Activated CD4-positive, alpha-beta T cell treated with anti-CD3 and anti-CD28 coated beads for 4 hours (primary cell): ENCODE results near the gene TTC28.
"Not testable (repeated sequence)": the region's sequence is repeated elsewhere in the genome, so short reads cannot be mapped to it uniquely, and the experiment has no call there.

Source experiments
- DNase-seq, 2 donors: peaks; one replicate each; pipeline ENCODE4 v3.0.0-alpha.2; 2020

The TTC28 gene

DNA sequence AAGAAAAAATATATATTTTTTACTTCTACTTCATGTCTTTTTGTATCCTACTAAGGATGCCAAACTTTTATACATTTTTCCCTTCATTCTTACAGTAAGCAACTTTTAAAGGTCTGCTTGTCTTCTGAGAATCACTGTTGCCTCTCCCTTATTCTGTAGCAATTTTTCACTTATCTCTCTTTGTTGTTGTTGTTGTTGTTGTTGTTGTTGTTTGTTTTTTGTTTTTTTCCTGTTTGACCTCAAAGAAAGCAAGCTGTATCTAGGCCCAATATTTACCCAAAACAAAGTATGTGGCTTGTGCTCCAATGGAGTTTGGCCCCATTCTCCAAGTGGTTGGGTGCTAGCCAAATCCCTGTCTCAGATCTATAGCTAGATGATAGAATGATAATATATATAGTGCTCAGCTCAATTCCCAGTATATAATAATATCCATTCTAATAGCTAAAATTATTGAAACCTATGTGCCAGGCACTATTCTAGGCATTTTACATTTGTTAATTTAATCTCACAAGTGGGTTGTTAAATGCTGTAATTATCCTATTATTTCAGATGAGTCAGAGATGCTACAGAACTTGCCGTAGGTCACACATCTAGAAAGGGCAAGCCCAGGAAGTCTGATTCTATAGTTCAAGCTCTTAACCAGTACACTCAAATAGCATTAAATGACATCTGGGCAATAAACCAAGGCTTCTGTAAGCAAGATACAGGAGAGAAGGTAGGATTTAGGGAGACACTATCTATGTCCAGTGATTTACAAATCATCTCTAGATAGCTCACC is 555.5 kb downstream of the TTC28 start:
- no peak for DNase-seq

DNA sequence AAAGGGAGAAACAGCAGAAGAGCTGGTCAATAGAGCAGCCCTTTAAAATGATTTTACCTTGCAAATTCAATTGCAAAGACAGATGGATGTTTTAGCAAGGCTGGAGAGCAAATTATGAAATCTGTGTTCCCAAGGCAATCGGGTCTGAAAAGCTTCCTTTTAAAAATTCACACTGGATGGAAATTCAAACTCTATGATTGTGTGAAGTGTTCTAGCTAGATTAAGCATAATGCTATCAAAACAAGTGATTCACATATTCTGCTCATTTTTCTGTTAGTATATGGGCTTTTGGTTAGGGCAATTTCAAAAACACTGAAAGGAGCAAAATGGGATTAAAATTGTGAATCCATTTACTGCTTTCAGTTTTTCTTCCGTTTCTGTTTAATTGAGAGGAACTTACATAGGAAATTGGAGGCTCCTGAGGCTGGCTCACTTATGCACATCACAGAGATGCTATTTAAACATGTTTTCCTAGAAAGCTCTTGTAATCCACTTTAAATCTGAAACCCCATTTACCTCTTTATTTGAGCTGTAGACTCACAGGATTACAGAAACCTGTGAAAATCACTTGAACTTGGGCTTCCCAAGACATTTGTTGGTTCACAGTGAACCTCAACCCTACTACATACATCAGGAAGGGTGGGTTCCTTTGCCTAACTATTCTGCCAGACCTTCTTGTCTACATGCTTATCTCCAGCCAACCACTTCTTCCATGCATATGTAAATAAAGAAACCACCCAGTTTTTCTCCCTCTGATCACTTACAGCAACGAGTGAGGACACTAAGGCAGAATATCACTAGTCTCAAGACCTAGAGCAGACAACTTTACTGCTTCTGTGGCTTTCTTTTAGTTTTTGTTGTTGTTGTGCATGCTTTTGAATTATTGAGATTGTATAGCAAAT is 558.7 kb downstream of the TTC28 start:
- no peak for DNase-seq

DNA sequence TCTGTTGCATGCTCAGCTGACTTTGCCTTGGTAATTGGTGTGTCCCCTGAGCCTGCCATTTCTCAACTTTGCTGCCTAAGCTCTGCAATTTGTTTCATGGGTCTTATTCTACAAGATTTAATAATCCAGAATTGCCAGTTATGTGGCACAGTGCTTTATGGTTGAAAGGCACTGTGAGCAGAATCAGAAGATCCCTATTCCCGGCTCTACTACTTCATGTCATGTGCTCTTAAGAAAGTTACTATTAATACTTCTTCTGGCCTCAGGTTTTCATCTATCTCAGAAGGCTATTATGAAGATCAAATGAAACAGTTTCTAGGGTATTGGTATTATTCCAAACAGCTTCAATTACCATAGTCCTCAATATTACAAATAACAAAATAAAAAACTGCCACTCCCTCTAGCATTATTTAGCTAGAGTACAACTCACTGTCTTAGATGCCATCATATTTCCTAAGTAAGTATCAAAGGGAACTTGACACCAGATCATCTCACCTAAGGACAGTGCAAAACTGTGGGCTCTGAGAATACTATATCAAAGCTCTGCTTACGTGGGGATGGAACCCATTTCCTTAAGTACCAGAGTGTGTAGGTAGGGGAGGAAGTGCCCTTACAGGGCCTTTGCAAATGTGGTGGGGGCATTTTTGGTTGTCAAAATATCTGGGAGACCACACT is 560.5 kb downstream of the TTC28 start:
- no peak for DNase-seq

DNA sequence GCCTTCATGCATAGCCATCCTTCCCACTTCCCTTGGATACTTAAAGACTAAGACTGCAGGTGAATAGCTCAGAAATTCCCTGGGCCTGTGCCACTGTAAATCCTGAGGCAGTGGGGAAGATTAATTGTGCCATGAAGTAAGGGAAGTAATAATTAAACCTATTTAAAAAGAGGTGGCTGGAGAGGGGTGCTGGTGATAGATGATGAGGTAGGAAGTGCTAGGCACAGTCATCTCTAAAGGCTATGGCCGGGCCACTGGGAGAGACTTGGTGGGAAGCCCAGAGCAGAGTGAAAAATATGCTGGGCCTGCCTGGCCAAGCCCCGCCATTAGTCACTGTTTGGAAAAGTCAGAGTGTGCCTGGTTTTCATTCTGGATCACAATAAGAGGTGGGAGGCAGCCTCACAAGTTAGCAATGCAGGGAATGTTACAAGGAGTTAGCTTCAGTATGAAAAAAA is 563.4 kb downstream of the TTC28 start:
- DNase-seq: no peak

DNA sequence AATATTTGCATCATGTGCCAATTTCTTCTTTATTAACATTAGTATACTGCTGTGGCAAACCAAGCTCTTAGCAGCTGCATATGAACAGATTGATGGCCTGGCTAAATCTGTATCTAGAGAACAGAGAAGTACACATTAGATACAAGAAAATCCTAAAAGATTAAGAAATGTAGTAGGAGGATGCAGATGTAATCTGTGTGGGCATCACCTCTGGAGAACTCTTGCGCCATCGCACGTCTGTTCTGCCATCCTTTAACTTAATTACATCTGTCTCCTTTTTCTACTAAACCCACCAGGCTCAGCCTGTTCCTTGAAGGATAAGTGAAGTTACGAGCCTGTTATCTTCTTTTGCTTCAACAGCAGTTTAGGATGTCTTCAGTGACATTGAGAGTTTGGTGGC is 564.2 kb downstream of the TTC28 start:
- DNase-seq: no peak

DNA sequence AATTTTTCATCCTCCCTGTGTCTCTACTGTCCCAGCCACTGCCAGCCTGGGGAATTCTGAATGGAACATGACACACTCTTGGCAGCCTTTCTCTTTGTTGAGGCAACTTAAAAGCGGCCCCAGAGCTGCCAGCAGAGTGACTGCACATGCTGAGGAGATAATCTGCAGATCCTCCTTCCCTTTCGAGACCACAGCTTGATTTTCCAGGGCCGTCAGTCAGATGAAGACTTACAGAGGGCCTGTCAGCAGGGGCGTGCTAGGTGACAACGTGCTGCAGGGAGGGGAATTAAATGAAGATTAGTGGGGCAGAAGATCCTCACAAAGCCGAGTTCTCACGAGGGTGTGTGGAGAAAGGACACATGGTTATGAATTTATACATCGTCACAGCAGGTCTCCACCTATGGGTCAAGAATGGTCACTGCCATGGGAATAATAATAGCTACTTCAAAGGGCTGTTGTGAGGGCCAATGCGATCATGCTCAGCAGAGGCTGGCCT is 567.0 kb downstream of the TTC28 start:
- no peak for DNase-seq

DNA sequence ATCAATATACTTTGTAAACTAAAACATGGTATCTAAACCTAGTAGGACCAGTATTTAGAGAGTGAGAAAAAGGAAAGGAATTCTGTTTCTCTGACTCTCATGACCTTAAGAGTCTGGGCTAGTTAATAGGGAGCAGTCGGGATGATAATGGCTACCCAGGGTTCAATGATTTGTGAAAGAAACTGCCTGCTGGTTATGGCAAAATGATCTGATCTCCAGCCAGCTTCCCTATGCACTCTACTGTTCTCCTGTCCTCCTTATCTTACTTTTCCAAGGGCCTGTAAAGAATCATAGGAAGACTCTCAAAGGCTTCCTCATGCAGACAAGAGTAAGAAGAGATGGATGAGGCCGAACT is 567.5 kb downstream of the TTC28 start:
- no peak for DNase-seq

DNA sequence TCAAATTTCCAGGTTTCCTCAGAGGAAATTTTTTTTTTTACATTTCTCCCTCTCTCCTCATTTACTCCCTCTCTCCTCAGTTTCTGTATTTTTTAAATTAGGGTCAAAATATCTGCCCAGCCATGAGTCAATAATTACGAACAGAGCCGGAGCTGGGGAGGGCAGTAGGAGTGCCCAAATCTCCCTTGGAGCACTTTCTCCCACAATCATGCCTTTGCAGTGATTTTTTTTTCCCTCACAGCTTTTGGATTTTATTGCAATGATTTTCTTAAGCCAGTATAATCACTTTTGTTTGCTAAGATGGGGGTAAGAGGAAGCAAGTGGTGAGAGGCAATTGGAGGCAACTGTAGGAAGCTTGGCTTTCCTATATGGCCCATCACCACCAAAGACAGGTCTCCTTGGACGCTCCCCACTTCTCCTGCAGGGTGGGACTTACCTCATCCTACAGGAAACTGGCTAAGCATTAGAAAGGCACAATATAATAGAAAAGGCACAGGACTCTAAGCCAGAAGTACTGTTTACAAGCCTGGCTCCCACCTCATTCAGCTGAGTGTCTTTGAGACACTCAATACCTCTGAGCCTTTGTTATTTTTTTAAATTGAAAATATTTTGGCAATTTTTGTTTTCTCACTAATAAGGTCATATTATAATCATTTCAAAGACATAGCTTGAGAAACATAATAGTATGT is 568.0 kb downstream of the TTC28 start:
- DNase-seq: no peak

DNA sequence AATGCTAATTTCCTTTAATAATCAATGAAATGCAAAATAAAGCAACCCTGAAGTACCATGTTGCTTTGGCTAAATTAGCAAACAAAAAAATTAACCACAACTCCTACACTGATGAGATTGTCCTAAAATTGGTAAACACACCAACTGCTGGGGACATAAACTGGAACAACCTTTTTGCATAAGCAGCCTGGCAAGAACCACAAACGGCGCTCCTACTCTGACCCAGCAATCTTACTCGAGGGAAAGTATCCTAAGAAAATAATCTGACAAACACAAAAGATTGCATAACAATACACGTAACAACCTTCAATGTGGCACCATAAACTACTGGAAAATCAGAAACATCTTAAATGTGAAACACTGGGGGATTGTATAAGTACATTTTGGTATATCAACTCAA is 570.8 kb downstream of the TTC28 start:
- no peak for DNase-seq

DNA sequence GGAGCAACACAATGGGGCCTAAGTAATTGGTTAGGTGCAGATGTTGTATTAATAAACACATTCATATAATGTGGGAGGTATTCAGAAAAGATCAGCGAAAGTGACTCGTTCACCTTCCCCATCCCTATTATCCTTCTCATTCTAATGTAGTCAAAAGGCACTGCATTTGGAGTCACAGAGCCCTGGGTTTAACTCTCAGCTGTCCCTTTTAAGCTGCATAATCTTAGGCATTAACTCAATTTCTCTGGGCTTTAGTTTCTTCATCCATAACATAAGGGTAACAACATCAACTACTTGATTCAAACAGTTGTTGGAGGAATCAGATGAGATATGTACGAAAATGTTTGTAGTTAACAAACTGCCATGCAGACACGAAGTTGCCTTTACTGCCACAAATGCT is 573.0 kb downstream of the TTC28 start:
- DNase-seq: no peak

DNA sequence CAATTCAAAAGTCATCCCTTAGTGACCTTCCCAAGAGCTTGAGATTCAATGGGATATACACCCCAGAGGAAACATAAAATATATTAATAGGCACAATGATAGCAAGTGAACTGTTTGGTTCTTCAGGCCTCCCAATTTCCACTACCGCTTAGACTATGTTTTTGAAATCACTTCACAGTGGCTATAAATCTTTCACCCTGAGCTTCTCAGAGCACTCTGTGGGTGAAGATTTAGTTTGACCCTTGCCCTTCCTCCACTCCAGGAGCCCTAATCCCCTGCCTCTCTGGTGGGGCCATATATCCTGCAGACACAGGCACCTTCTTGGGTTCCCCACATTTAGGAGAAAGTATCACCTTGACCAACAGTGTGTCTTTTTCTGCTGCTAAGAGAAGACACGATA is 573.7 kb downstream of the TTC28 start:
- no peak for DNase-seq

DNA sequence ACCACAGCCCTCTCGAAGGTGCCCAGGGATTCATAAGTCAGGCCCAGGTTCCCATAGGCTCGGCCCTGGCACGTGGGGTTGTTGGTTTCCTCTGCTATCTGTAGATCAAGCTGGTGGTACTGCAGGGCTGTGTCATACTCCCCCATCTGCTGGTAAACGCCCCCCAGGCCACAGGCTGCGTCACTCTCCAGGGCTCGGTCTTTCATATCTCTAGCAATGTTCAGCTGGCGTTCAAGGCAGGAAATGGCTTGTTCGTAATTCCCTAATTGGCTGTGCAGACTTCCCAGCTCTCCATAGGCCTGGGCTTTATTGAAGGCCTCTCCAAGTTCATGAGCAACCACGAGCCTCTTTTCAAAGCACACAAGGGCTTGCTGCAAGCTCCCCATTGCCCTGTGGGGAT is 574.2 kb downstream of the TTC28 start:
- no peak for DNase-seq

DNA sequence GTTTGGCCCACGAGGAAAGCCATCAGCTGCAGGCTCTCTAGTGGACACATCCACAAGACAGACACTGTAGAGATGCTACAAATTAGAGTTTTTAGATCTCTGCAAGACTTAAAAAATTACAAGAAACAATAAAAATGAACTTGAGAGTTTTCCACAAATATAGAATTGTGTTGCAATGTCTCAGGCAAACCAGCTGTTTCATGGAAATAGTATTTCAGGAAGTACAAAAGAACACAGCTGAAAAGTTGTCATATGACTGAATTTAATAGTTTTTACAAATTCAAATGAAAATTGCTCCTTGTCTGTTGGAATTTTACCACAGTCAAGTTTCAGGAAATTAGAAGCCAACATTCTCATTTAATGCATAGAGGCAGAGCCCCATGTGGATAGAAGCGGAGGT is 576.0 kb downstream of the TTC28 start:
- DNase-seq: no peak

DNA sequence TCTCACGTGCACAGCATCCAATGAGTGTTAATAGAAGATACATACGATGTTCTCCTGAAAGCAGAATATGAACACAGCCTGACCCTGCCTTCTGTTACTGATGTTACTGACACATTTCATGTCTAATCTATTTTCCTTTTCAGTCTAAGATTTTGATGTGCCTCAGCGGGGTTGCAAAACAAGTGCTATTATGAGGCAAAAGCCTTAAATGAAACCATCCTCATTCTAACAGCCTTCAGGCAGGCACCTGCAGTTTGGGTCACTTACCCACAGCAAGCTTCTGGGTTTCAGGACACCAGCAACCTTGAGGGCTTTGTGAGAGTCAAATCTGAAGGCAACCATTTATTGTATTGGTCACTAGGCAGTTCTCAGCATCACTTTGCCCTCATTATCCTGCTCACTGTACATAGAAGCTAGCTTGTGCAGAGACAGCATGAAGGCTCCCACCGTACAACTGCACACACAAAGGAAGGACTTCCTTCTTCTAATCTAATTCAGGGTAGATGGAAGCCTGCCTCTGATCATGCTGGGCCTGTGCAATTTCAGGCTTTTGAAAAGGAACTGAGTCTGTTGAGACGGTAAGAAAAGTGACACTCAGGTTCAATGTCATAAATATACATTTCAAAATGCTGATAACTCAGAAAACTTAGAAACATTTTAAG is 577.4 kb downstream of the TTC28 start:
- DNase-seq: no peak

DNA sequence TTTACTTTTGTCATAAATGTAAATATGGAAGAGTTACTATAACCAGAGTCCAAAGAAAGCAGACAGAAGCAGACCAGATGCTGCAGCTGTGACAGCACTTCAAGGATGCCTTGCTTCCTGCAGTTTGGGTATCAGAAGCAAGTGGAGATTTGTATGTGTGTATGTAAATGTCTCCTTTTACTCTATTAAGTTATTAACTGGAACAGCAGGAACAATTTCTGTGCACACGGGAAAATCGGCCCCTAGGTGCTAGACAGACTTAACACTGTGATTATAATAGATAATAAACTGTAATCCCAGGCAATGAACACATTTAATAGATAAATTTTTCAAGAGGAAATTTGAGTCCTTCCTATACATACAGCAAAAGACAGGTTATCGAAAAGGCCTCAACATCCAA is 582.0 kb downstream of the TTC28 start:
- DNase-seq: no peak

DNA sequence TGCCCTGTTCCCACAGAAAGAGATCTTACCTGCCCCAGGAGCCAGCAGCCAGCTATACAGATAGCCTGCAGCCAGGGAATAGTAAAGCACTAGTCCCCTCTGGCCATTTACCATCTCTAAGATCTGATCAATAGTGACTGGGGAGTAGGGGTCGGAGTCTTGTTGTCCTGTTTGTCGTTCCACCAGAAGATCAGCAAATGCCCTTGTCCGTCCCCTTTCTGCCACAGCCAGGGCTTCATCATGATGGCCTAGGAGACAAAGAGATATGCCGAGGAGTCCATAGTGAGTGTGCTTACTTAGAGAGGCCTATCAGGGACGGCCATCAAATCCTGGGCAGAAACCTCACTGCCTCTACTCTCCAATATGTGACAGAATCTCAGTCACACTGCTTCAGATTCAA is 583.5 kb downstream of the TTC28 start:
- no peak for DNase-seq

DNA sequence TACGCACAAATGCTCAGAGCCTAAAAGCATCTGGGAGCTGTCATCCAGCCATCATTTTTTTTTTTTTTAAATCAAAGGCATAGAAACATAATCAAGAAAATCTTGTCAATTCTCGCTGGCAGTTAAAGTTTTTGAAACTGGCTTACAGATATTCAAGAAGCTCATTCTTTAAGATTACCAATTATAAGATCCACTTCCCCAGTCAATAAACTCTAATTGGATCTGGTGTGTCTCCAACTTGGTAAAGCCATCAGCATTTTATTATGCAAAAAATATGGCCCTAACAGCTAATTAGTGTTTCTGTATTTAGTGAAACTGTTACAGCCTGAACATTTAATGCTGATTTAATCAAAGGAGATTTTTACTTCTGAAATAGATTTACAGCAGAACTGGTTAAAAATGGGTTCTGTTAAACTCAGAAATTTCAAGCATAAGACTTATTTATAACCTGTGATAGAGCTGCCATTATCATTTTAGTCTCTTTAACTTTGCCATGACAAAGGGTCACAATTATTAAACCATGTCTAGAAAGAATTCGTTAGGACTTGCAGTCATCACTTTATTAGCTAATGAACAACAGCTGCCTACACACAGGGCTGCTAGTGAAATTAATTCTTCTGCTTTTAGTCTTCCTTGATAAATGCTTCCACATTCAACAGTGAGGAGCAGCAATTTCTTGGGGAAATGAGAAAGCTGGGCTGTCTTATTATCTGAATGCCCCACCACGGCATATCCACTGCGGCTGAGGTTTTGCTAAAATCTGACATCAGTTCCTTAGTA is 584.1 kb downstream of the TTC28 start:
- no peak for DNase-seq

DNA sequence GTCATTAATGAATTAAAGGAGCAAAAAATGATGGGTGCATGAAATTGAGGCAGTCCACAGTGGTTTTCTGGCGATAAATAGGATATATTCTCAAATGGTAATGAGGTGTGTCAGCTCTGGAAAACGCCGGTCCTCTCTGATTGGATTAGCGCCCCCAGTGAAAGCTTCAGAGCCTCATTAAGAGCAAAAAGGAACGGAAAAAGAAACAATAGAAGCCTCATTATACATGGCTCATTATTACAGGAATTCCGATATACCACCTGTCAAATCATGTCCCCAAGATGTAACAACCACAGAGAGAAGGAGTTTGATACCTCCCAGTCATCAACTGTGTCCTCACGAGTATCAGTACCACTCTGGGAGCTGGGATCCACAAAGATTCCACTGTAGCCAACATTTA is 584.9 kb downstream of the TTC28 start:
- no peak for DNase-seq

DNA sequence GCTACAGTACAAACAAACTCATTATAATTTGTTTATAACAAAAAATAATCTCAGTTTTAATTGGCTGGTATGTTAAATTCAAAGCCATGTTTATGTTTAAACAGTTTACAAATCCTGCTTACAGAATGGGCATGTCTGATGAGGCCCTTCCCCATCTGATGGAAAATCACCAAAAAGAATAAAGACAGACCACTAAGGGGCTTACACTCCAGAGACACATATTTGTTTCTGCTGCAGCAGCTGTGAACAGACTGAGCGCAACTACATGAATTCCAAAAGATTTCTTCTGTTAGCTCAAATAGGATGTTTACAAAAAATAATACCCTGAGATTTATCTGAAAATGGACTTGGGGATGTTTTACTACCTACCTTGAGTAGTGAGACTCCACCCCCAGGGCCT is 585.9 kb downstream of the TTC28 start:
- no peak for DNase-seq

DNA sequence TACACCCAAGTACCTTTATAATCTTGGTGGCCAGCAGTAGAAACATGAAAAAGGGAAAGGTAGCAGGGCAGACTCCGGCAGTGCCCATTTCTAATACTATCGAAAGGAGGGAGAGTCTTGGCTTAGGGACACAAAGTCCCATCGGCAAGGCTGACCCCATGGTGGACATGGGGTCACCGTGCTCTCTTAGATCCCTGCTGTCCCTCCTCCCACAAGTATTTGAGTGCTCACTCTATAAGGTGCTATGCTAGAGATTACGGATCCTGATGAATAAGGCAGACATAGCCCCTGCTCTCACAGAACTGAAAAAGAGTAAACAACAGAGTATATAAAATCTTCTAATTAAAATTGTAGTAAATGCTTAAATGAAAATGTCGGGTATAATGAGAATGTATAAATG is 588.2 kb downstream of the TTC28 start:
- DNase-seq: no peak

DNA sequence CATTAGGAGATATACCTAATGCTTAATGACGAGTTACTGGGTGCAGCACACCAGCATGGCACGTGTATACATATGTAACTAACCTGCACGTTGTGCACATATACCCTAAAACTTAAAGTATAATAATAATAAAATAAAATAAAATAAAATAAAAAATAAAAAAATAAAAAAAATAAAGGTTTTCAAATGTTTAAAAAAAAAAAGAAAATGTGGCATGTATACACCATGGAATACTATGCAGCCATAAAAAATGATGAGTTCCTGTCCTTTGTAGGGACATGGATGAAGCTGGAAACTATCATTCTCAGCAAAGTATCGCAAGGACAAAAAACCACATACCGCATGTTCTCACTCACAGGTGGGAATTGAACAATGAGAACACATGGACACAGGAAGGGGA is 590.1 kb downstream of the TTC28 start:
- DNase-seq: not testable (repeated sequence)

DNA sequence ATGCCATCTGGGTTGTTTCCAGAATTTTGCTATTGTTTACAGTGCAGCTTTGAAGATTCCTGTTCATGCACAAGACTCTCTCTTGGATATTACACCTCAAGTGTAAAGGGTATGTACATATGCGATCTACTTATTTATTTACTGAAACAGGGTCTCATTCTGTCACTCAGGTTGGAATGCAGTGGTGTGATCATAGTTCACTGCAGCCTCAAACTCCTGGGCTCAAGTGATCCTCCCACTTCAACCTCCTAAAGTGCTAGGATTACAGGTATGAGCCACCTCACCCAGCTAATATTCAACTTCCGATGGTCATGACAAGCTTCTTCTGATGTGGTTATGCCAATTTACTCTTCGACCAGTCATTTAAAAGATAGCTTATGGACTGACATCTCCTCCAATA is 602.5 kb downstream of the TTC28 start:
- no peak for DNase-seq
